Smooth muscle cell (in vitro differentiated cells): ENCODE measurements around the gene PGM2L1. TPM values are rescaled to one million over a fixed set of nuclear protein-coding genes. Genes with fewer than 3 reads are reported as not detected.
A peak's percentile ranks its signal among the peaks of the same experiment; 100 is the strongest.

Experiments
- DNase-seq: peaks from one replicate; lab custom pipeline; 2025; ENCODE audit not compliant: unreplicated experiment; lab: John Stamatoyannopoulos, UW
- H2AFZ ChIP-seq: fragments of 200-600 bp; sonication (generic); 2 replicates; pipeline ENCODE4 v1.6.0; 2016; ENCODE audit warnings: antibody characterized with exemption, low read depth, mild to moderate bottlenecking
- H3F3A ChIP-seq: fragments of 200-600 bp; sonication (generic); 2 replicates; pipeline ENCODE4 v1.6.0; 2017; ENCODE audit warnings: antibody characterized with exemption, low read depth
- H3K27ac ChIP-seq: fragments of 200-600 bp; sonication (generic); 2 replicates; pipeline ENCODE4 v1.5.1; 2016; ENCODE audit warnings: low read depth, mild to moderate bottlenecking
- H3K27me3 ChIP-seq: fragments of 200-600 bp; sonication (generic); 2 replicates; pipeline ENCODE4 v1.6.1; 2016; ENCODE audit warnings: low read depth, mild to moderate bottlenecking
- H3K36me3 ChIP-seq: fragments of 200-600 bp; sonication (generic); 2 replicates; pipeline ENCODE4 v1.5.1; 2016; ENCODE audit warnings: low read depth
- H3K4me1 ChIP-seq: fragments of 200-600 bp; sonication (generic); 2 replicates; pipeline ENCODE4 v1.5.1; 2016; ENCODE audit warnings: low read depth
- H3K4me2 ChIP-seq: fragments of 200-600 bp; sonication (generic); 2 replicates; pipeline ENCODE4 v1.6.0; 2016; ENCODE audit warnings: mild to moderate bottlenecking
- H3K4me3 ChIP-seq: fragments of 200-600 bp; sonication (generic); 2 replicates; pipeline ENCODE4 v1.5.1; 2016; ENCODE audit warnings: mild to moderate bottlenecking
- H3K79me2 ChIP-seq: fragments of 200-600 bp; sonication (generic); 2 replicates; pipeline ENCODE4 v1.6.0; 2016; ENCODE audit warnings: low read depth, mild to moderate bottlenecking
- H3K9ac ChIP-seq: fragments of 200-600 bp; sonication (generic); 2 replicates; pipeline ENCODE4 v1.6.0; 2016; ENCODE audit warnings: low read depth
- H3K9me3 ChIP-seq: fragments of 200-600 bp; sonication (generic); replicated peaks from 2 replicates; pipeline ENCODE4 v1.5.1; 2016; ENCODE audit warnings: low read depth
- H4K20me1 ChIP-seq: fragments of 200-600 bp; sonication (generic); 2 replicates; pipeline ENCODE4 v1.6.0; 2016; ENCODE audit warnings: low read depth
- WGBS: methylation state at CpG from one replicate; pipeline ENCODE4 v1.1.7; 2016; ENCODE audit warnings: low lambda C conversion rate; 5-methylcytosine and 5-hydroxymethylcytosine counted together
- polyA plus RNA-seq: library from polyadenylated mRNA; unstranded; fragments of >200 nt; fragmentation: Nextera tagmentation; extraction: Ambion mirVana; gene quantifications from 2 replicates; pipeline ENCODE4 v1.2.1, GENCODE V29; 2016
- total RNA-seq: library from RNA; depleted of rRNA; stranded (reverse); fragments of >200 nt; gene quantifications from 2 replicates; pipeline ENCODE4 v1.2.3, GENCODE V29; 2014
- TF ChIP-seq, protein P1 (sequence below): fragments of 200-600 bp; sonication (generic); IDR thresholded peaks from 2 replicates; pipeline ENCODE4 v1.5.1; 2017; ENCODE audit warnings: borderline replicate concordance, mild to moderate bottlenecking, antibody characterized with exemption; ENCODE audit not compliant: insufficient read depth, poor library complexity, severe bottlenecking

The PGM2L1 gene
- total and polyA plus RNA-seq, 2 experiments from 2014 or later: 6.7 to 17.5 TPM

GRCh38 chr11:74409633-74410032, 11.4 kb upstream of the PGM2L1 start:
- no peaks in the 10 kb centered on the region for H4K20me1 ChIP-seq
- H3K9ac ChIP-seq: no peak overlapping the region
- no peak overlapping the region for H3K4me3 ChIP-seq
- TF ChIP-seq, protein P1, sequence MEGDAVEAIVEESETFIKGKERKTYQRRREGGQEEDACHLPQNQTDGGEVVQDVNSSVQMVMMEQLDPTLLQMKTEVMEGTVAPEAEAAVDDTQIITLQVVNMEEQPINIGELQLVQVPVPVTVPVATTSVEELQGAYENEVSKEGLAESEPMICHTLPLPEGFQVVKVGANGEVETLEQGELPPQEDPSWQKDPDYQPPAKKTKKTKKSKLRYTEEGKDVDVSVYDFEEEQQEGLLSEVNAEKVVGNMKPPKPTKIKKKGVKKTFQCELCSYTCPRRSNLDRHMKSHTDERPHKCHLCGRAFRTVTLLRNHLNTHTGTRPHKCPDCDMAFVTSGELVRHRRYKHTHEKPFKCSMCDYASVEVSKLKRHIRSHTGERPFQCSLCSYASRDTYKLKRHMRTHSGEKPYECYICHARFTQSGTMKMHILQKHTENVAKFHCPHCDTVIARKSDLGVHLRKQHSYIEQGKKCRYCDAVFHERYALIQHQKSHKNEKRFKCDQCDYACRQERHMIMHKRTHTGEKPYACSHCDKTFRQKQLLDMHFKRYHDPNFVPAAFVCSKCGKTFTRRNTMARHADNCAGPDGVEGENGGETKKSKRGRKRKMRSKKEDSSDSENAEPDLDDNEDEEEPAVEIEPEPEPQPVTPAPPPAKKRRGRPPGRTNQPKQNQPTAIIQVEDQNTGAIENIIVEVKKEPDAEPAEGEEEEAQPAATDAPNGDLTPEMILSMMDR: no peak
- H3K9me3 ChIP-seq: no peaks in the 10 kb centered on the region
- H3K4me2 ChIP-seq: no peak overlapping the region
- H3K27ac ChIP-seq: no peak overlapping the region
- peaks cover 6% of the 10 kb centered on the region for H3K4me1 ChIP-seq
- no peaks in the 10 kb centered on the region for H3K27me3 ChIP-seq
- 97% methylated on average over 2 of the region's 2 CpGs for WGBS
- no peaks in the 10 kb centered on the region for H3F3A ChIP-seq
- no peaks in the 10 kb centered on the region for H3K79me2 ChIP-seq
- H3K36me3 ChIP-seq: no peaks in the 10 kb centered on the region
- no peak for DNase-seq
- no peak overlapping the region for H2AFZ ChIP-seq

DNA sequence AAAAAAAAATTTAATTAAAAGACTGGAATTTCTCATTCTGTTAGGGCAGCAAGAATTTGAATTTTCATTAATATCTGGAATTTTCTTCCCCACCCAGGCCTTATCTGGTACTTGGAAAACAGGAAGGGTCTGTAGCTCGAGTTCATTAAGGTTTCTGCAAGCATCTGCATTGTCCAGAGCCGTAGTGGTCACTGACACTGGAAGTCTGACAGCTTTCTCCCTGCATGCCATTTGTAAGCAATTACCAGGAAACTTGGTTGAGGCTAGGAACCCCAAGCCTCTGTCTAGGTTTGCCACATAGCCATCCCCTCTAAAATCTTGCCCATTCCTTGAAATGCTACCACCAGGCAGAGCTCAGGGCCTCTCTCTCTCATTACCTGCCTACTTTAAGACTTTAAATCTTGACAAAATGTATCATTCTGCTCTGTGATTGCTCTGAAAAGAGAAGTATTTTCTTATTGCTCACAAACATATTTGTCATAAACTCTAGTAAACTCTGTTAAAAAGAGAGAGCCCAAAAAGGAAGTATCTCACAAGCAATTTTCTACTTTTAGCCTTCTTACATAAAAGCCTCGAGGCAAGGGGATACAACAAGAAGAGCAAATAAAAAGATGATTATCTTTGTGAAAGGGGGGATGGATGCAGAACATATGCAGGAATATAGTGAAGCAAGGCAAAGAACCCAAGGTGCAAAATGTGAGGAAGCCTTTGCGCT, 5.5 kb upstream of the PGM2L1 start:
- H3K9ac ChIP-seq: no peak overlapping the region
- H3F3A ChIP-seq: no peaks in the 10 kb centered on the region
- DNase-seq: no peak
- TF ChIP-seq, protein P1: no peak
- H3K36me3 ChIP-seq: no peaks in the 10 kb centered on the region
- no peaks in the 10 kb centered on the region for H3K9me3 ChIP-seq
- H3K4me1 ChIP-seq: no peaks in the 10 kb centered on the region
- no peak overlapping the region for H3K4me3 ChIP-seq
- WGBS: 60% methylated on average over 4 of the region's 4 CpGs
- H3K27me3 ChIP-seq: no peaks in the 10 kb centered on the region
- H2AFZ ChIP-seq: peak overlapping the region; percentile 38
- no peak overlapping the region for H3K27ac ChIP-seq
- H3K79me2 ChIP-seq: no peaks in the 10 kb centered on the region
- H4K20me1 ChIP-seq: no peaks in the 10 kb centered on the region
- H3K4me2 ChIP-seq: no peak overlapping the region

DNA sequence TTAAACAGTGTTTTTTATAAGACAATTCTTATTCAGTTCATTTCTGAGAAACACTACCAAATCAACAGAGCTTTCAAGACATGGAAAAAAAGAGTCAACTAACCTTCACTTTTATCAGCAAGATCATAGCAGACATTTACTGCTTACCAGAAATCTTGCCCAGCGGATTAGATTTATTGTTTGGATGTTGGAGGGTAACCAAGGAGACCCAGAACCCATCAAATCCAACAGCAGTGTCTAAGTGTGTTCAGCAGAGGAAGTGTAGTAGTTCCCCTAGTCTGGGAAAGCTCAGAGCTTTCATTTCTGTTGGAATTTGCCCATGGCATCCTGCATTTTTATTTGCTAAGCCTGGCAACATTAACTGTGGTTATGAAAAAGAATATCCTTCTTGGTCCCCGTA, 2.4 kb upstream of the PGM2L1 start:
- Histone ChIP-seq H3K4me1 (peaks cover 8% of the 10 kb centered on the region), H3K4me3 (no peak overlapping the region), H3K79me2 (no peaks in the 10 kb centered on the region), H3K9ac (no peak overlapping the region), H3K9me3 (no peaks in the 10 kb centered on the region), H2AFZ (peak overlapping the region; percentile 94), H3K4me2 (no peak overlapping the region), H3K27ac (no peak overlapping the region), H3F3A (no peaks in the 10 kb centered on the region), H3K27me3 (no peaks in the 10 kb centered on the region), H4K20me1 (no peaks in the 10 kb centered on the region), H3K36me3 (no peaks in the 10 kb centered on the region)
- no peak for DNase-seq
- TF ChIP-seq, protein P1: no peak
- WGBS: 82% methylated on average over 2 of the region's 2 CpGs
